Left ventricle myocardium superior (tissue), 1 donor: Measurements from ENCODE around the gene AGTRAP. TPM values are rescaled to one million over a fixed set of nuclear protein-coding genes. Genes with fewer than 3 reads are reported as not detected.

Source experiments
- ATAC-seq: fragments of 200-7000 bp; cut with Tn5 transposase; one replicate; pipeline ENCODE4 v1.9.1; 2020; ENCODE audit warnings: mild to moderate bottlenecking, moderate library complexity
- DNase-seq: peaks from one replicate; pipeline ENCODE4 v3.0.0-alpha.2; 2020
- intact Hi-C: fragments of 100-400 bp; cut with micrococcal nuclease; formaldehyde crosslinking; loops from one replicate; pipeline ENCODE4 v1.11.0; 2022
- long read RNA-seq: library from polyadenylated mRNA; unstranded; transcript quantifications from one replicate; pipeline ENCODE4 v2.0.0, GENCODE V29; 2021
- total RNA-seq: library from RNA; stranded (reverse); fragmentation: NEBNext Ultra II Directional; extraction: Animal tissue kit (Norgen Biotek cat#: 25700); gene quantifications from one replicate; pipeline ENCODE4 v1.2.1, GENCODE V29; 2021
- donor health status: DM: no; HTN: yes; CAD: no; lungs with severe emphysema.

AGTRAP gene, protein sequence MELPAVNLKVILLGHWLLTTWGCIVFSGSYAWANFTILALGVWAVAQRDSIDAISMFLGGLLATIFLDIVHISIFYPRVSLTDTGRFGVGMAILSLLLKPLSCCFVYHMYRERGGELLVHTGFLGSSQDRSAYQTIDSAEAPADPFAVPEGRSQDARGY
- total RNA-seq, result 13.4 TPM
- long read RNA-seq, transcript AGTRAP-201 (5 exons, 1,107 nt), result major isoform, 35 of 50 reads
- long read RNA-seq, transcript AGTRAP-203 (5 exons, 1,100 nt), result minor isoform, 6 of 50 reads
- long read RNA-seq, partial matches to known transcripts, result 4 of 50 reads
- long read RNA-seq, other reads (novel, unspliced or antisense), result 2 of 50 reads

DNA sequence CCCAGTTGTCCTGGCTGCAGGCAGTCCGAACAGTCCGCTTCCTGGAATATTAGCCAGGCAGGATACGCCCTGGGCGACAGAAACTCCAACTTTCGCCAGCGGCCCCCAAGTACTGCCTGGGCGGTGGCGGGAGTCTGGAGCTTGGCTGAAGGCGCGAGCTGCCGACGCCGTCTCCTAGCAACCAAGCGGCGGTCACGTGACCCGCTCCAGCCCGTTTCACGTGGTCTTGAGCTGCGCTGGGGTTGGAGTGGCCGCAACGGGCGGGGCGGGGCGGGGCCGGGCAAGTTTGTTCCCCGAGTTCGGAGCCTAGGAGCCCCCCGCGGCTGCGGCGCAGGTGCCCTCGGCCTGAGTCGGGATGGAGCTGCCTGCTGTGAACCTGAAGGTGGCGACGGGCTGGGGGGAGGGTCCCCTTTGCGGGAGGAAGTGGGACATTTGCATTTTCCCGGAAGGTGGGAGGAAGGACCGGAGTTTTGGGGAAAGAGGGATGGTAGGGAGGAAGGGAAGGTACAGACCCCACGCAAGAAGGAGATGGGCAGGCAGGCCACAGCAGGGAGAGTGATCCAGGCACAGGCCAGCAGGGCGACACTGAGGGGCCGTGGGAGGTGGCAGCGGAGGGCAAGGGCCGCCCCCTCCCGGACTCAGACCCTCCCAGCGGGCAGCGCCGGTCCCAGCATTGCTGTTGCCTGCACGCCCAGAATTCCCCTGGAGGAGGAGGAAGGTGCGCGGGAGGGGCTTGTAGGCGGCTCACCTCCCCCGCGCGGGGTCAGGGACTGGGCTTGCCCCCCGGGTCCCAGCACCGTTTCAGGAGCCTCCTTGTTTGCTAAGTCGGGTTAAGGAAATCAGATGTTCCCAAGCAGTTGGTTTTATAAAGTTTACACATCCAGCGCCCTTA is at the start of gene AGTRAP:
Gene AGTRAP, plus strand, starts transcription at position 283 of the 892 bp plus-strand sequence. Its CDS starts 73 bp downstream, at position 356.
- ATAC-seq, result peak; percentile 87
- intact Hi-C loops, result no loop called here
- DNase-seq, result peak; percentile 99

DNA sequence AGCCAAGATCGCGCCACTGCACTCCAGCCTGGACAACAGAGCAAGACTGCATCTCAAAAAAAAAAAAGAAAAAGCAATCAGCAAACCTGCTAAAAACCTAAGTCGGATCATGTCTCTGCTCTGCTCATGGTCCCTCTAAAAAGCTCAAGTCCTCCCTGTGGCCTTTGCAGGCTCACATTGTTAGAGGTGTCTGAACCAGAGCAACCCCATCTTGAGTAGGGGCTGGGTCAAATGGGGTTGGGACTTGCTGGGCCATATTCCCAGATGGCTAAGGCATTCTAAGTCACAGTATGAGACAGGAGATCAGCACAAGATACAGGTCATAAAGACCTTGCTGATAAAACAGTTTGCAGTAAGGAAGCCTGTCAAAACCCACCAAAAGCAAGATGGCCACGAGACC is 47.4 kb upstream of the AGTRAP start:
- ATAC-seq (no peak), DNase-seq (no peak)
- intact Hi-C loops, result no loop called here

DNA sequence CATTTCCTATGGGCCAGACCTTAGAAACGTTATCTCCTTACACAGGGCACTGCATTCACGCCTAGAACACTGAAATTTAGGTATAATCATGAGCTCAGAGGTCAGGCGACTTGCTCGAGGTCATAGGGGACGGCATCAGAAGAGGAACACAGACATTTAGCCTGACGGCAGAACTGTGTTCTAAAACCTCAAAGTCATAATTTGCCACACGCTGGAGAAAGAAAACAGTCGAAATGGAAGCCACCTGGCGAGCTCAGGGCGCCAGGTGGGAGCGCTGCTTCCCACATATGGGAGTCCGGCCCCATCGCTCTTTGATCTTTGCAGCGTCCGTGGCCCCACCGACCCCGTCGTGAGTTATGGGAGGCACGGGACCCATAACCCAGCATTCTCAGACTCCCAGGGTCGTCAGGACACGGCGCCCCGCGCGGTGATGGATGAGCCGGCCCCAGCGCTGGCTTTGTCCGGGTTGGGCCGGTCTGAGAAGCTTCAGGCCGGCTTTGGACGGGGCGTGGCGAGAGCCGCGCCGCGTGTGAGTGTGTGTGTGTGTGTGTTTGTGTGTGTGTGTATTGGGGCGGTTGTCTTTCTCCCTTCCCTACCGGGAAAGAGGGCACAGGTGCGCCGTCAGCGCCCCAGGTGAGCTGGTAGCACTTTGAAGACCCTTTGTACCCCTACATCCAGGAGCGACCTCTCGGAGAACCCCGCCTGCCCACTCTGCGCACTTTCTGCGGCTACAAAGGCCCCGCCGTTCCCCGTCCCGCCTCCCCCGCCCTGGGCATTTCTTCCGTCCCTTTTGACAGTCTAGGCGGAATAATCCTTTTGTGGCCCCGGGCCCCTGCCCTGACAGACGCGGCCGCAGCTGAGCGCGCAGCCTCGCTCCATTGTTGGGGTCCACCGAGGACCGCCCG is 45.3 kb upstream of the AGTRAP start:
- ATAC-seq (no peak), DNase-seq (no peak)
- intact Hi-C loops, result no loop called here

DNA sequence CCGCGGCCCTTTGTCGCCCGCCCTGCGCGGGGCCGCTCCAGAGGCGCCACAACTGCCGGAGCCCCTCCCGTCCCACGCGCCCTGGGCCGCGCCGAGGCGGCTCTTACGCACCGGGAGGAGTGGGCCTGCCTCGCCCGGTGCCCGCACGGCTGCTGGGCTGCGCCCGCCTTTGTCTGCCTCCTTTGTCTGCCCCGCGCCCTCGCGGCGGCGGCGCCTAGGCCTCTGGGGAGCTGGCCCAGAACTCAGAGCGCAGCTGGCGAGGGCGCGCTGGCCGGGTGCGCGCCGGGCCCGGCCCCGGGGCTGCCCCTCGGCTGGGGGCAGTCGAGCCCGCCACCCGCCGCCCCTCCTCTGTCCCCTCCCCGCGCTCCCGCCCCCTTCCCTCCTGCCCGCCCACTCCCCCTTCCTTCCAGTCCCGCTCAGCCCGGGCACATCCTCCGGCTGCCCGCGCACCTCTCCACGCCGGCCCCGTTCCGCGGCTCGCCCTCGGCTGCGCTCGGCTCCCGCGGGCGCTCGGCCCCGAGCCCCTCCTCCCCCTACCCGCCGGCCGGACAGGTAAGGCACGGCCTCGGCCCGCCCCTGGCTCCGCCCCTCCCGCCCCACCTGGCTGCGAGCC is 44.5 kb upstream of the AGTRAP start, which contains the start of gene DRAXIN:
Gene DRAXIN, plus strand, starts transcription at position 409 of the 613 bp plus-strand sequence. CDS start 14,549 bp downstream, outside the sequence.
- intact Hi-C loops, result no loop called here
- no peak for DNase-seq
- no peak for ATAC-seq

DNA sequence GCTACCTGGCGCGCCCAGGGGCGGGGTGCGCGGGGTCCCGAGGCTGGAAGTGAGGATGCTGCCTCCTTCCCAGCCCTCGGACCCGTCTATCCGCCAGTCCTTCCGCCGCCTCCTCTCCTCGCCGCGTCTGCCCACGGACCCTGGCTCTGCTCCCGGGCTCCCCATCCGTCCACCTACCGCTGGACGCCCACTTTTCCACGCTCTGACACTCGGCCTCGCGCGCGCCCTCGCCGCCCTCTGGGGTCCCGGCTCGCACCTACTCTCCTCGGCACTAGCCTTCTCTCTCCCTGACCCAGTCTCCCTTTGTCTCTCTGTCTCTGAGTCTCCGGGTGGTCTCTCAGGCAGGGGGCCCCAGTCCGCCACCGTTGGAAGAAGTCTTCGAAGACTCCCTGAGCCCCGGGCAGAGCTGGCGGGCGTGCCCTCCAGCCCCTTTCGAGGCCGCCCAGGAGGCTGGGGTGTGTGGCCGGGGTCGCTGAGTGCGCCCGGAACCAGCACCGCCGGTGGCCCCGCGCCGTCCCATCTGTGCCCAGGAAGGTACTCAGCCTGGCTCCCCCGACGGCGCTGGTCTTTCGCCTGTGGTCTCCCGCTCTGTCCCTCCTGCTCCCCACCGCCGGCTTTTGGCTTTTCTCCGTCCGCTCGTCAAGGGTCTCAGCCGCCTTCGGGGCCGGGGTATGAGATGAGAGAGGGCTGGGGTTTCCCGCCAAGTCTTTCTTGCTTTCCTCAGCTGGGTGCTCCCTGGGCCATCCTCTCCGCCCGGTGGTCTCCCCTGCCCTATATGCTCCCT is 43.8 kb upstream of the AGTRAP start:
- no peak for DNase-seq
- intact Hi-C loops, result no loop called here
- no peak for ATAC-seq

DNA sequence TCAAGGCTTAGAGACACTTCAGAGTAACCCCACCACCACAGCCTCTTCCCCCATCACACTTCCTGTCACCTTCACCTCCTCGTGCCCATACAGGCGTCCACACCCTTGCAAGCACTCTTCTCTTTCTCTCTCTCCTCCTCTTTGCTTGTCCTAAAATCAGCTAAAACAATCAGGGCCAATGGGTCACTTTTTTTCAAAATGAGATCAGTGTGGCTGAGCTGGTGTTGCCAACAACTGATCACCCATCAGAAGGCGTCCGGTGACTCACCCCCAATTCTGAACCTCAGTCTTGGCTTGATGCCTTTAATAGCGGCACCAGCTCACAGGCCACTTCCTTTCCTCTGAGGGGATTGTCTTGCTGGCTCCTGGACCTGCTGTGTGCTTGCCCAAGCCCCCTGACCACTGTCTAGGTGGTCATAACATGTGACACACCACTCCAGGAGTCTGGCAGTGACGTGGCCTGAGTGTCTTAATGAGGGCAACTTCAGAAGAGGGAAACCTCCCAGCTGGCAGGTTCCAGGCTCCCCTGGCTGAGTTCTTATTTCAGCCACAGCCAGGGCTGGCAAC is 42.8 kb upstream of the AGTRAP start:
- DNase-seq (no peak), ATAC-seq (no peak)
- intact Hi-C loops, result no loop called here

DNA sequence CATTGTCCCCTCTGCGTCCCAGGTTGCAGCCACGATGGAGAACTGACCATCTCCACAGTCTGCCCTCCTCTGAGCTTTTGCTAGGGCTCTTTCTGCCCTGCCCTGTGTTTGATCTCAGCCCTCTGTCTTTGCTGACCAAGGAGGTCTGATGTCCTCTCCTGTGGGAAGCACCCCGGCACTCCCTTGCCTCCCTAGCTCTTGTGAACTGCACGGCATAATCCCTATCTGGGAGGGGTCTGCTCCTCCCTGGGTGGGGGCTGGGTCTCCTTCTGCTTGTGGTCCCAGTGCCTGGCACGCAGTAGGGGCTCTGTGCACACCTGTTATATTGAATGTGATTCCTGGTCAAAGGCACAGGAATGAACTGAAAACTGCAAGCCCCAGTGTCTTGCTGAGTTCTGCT is 42.0 kb upstream of the AGTRAP start:
- ATAC-seq, result no peak
- intact Hi-C loops, result no loop called here

DNA sequence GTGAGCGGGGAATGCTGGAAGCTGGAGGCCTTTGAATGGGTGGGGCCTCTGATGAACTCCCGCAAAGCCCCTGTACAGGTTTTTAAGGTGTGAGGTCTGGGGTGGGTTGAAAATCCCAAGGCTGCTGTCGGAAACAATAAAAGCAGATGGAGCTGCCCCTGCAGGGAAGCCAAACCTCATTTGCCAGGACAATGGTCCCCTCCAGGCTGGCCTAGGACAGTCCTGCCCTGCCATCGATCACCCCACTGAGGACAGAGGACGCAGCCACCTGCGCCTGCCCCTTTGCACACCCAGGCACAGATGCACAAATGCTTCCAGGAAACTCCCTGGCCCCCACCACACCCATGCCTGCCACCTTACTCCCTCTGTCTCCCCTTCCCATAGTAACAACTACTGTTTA is 40.1 kb upstream of the AGTRAP start:
- intact Hi-C loops, result no loop called here
- ATAC-seq, result no peak
- no peak for DNase-seq

More for the DNA sequence above, 42.0 kb upstream of the AGTRAP start:
- no peak for DNase-seq

DNA sequence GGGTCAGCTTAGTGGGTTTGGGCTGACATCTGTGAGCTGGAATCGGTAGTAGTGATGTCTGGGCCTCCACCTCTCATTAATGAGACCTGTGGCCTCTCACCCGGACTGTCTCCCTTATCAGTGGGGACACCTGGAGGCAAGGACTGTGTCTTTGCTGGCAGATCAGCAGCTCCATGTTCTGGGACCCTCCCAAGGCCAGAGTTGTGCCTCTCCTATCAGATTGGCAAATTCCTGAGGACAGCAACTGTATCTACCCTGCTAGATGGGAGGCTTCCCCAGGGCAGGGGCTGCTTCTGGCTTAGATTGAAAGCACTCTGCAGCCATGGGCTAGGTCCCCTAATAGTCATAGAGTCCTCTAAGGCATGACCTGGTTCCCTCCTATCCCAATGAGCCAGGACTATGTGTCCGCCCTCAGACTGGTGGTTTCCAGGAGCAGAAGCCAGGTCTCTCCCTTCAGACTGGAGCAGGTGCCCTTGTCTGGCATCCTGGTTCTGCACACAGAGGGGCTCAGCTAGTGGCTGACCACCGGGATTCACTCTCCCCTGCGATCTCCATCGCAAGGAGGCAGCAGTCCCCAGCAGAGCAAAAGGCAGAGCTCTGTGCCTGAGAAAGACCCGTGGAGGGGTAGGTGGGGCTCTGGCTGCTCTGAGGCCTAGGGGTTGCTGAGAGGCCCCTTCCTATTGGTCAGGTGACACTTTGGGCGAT is 38.6 kb upstream of the AGTRAP start:
- no peak for ATAC-seq
- DNase-seq, result no peak

DNA sequence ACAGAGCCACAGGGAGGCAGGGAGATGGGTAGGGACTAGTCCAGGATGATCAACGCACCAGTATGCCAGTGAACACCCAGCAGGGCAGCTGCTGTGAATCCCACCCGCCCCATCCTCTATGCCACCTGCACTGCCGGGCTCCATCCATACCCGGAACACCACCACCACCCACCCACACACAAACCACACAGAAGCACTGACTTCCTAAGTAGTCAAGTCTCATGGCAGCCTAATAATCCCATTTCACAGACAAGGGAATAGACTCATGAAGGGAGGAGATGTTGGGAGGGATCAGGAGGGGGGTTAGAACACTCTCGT is 38.1 kb upstream of the AGTRAP start:
- intact Hi-C loops, result no loop called here
- DNase-seq (no peak), ATAC-seq (no peak)

More for the DNA sequence above, 38.6 kb upstream of the AGTRAP start:
- intact Hi-C loops, result no loop called here

DNA sequence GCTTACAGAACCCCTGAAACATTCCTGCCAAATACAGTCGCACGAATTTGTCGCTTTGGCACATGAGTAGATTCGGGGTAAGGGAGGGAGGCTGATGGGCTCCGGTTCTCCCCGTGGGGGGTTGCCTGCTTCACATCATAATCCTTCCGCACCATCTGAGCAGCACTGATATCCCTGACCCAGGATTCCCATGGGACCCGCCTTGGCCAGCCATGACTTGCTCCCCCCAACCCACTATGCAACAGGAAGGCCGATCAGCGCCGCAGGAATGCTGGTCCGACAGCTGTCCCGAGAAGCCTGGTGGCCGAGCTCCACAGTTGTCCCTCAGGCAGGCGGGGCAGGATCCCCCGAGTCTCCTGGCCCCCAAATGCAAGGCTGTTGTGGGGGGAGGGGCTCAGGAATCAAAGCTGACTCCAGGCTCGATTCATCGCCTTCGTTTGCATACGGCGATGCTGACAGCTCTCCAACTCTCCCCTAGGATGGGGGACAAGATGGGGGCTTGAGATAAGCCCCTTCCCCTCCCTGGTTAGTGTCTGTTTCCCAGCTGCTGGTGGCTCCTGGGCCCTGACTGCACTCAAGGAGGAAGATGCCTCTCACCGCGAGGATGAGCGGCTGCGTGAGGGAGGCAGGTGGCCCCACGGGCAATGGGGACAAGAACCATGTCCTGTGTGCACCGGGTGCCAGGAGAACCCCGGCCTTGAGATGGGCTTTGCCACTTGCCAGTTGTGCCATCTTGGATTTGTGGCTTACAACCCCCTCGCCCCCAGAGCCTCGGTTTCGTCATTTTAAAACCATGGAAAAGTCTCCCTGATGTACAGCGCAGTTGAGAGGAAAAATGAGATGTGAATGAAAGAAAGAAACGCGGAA is 35.1 kb upstream of the AGTRAP start:
- intact Hi-C loops, result no loop called here
- DNase-seq (no peak), ATAC-seq (no peak)

DNA sequence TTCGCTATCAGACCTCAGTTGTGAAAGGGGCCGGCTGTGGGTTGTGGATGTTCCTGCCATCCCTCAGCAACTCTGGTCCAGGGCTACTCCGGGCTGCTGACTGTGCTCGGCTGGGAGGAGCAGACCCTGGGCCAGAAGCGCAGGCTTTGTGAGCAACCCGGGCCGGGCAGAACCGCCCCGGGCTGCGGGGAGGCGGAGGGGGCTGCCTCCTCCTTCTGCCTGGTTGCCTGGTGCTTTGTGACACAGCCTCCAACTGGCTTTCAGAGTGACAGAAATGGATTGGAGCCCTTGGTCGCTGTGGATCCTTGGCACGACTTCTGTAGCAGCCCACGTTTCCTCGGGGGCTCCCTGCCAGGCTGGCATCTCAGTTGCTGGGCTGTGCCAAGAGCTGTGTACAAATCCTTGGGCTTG is 34.4 kb upstream of the AGTRAP start:
- intact Hi-C loops, result no loop called here
- DNase-seq (no peak), ATAC-seq (peak; percentile 37)

DNA sequence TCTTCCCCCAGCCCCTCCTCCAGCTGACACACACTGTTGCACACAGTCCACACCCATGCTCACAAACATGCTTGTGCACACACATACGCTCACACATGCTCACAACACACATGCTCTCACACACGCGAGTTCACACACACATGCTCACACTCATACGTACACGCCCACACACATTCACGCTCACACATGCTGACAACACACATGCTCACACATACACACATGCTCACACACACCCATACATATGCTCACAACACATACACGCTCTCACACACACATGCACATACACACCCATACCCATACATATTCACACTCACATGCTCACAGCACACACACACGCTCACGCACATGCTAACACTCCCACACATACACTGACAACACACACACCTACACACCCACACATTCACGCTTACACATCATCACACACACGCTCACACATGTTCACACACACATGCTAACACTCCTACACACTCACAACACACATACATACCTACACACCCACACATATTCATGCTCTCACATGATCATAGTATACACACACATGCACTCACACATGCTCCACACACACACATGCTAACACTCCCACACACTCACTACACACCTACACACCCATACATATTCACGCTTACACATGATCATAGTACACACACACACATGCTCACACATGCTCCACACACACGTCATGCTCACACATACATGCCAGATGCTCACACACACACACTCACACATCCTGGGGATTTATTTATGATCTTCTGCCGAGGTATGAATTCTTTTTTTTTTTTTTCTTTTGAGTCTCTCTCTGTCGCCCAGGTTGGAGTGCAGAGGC is 33.7 kb upstream of the AGTRAP start:
- DNase-seq, result no peak
- ATAC-seq, result no peak
- intact Hi-C loops, result no loop called here

DNA sequence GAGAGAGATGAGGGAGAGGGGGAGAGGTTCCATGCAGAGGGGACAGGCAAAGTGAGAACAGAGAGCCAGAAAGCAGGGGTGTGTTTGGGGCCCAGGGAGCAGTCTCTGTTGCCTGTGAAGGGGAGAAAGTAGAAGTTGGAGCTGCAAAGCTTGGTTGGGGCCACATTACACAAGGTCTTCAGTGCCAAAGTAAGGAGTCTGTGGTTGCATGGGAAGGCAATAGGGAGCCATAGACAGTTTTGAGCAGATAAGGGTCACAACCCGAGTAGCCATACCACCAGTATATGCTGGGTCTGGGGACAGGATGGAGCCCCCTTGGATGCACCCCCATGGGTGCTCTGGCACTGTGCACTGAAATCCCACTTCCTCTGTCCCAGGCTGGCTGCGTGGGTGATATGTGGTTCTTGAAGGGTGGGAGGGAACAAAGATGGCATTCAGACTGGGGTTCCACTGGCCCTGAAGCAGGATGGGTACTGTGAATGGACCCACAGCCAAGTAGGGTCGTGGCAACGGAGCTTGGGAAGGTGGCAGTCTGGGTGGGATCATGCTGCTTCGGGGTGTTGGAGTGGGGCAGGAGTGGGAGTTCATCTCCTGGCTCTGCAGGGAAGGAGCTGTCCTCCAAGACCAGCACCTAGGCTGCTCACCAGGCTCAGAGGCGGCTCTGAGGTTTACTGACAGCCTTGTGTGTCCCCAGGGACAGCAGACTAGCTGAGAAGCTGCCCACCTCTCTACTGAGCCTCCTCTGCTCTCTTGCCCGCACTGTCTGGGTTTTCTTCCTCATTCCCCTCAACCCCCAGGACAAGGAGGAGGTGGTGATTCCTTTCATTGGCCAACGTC is 32.4 kb upstream of the AGTRAP start:
- no peak for DNase-seq
- intact Hi-C loops, result no loop called here
- no peak for ATAC-seq

DNA sequence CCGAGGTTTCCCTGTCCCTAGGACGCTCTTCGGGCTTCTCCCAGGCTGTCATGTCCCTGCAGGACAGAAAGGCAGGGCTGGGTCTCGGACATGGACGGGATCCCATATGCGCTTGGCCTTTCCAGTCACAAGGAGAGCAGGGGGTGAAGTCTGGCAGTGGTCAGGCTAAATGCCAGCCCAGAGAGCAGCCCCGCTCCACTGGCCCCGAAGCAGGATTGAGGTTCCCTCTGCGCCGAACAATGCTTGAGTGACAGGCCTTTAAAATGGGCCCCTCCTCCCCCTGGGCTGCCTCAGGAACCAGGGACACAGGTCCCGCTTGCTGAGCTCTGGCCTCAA is 31.8 kb upstream of the AGTRAP start:
- intact Hi-C loops, result no loop called here
- ATAC-seq, result no peak
- no peak for DNase-seq
